Airway epithelial cell (primary cell): ENCODE measurements around the gene CTXN3. TPM values are rescaled to one million over a fixed set of nuclear protein-coding genes. Genes with fewer than 3 reads are reported as not detected.

Experiments
- total RNA-seq: library from RNA; depleted of rRNA; stranded (reverse); fragments of >200 nt; gene quantifications from 2 replicates; pipeline ENCODE4 v1.2.3, GENCODE V29; 2015

Gene CTXN3
- total RNA-seq = not detected in 2 replicates

GRCh38 chr5:127649018-127649439 is at the start of gene CTXN3:
Gene CTXN3 (plus strand): TSS chr5:127649082. CDS start chr5:127657522, 8,440 bp downstream.

GRCh38 chr5:127702926-127703561 is 54.2 kb downstream of the CTXN3 start, which contains the start of gene CCDC192:
Gene CCDC192 (plus strand): TSS chr5:127703391. CDS start chr5:127703446, 55 bp downstream.

Other genes starting within 250 kb of the CTXN3 start
- 47.7 and 48.2 TPM in 2 replicates for gene PRRC1, start 131.4 kb upstream of the CTXN3 start, total RNA-seq
- not detected in 2 replicates for gene CCDC192, start 54.3 kb downstream of the CTXN3 start, total RNA-seq